Stimulated activated CD4-positive, alpha-beta T cell treated with anti-CD3 and anti-CD28 coated beads, Interleukin-4, amount 100 ng/mL, for 48 hours (primary cell): ENCODE data around the gene LARGE1.

Source experiments
- DNase-seq, 2 donors: peaks; one replicate each; pipeline ENCODE4 v3.0.0-alpha.2; 2020; ENCODE audit warnings: low read depth in 2 of 2

The LARGE1 gene

DNA sequence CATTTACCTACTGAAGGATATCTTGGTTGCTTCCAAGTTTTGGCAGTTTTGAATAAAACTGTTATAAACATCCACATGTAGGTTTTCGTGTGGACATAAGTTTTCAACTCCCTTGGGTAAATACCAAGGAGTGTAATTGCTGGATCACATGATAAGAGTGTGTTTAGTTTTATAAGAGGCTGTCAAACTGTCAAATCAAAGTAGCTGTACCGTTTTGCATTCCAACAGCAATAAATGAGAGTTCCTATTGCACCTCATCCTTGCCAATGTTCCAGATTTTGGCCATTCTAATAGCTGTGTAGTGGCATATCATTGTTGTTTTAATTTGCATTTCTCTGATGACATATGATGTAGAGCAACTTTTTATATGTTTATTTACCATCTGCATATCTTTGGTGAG lies 671.3 kb downstream of the LARGE1 start:
- no peak for DNase-seq

DNA sequence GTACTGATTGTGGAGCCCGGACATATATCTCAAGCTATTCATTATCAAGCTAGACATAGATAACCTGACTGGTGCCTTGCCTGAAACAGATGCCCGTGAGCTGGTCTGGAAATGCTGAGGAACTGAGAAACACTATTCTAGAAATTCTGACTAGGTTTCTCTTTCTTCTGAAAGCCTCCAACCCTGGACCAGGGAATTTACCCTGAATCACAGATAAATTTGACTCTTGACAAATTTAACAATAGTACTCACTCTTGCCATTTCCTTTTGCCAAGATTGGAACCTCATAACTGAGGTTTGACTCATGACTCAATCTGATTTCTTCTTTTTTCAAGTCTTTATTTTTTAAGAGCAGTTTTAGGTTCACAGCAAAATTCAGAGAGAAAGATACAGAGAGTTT lies 672.5 kb downstream of the LARGE1 start:
- DNase-seq, result no peak

GRCh38 chr22:33242078-33242477 lies 678.2 kb downstream of the LARGE1 start:
- no peak for DNase-seq

GRCh38 chr22:33240888-33241475 lies 679.3 kb downstream of the LARGE1 start:
- no peak for DNase-seq

GRCh38 chr22:33232071-33232470 lies 688.2 kb downstream of the LARGE1 start:
- no peak for DNase-seq

DNA sequence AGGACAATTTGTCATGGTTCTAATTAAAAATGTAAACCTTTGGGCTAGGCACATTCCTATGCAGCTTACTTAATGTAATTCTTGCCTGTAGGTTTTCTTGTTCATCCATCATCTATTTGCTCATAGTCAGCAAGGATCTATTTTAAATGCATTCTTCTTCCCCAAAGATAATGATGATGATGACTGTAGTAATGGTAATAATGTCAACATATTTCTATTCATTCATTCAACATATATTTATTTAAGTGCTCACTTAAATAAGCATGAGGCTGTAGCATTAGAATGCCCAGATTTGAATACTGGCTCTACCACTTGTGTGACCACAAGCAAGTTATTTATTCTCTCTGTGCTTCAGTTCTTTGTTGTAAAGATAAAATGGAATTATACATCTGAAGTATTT lies 692.5 kb downstream of the LARGE1 start:
- DNase-seq, result no peak

DNA sequence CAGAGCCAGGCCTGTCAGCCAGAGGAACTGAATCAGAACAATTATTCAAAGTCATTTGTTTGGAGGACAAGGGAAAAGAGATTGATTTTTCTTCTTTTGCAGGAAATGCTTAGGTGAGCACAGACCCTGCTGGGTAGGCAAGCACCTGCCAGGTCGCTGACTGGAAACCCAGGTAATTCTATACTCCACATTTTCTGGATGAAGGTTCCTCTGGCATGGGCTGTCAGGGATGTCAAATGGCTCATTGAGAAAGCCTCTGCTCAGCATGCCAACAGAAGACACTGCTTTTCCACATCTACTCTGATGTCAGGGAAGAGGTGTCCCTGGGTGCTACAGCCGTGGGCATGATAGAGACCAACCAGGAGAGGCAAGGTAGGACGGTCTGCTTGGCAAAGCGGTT lies 695.4 kb downstream of the LARGE1 start:
- DNase-seq, result no peak
